ENCODE measurements around the gene RIMS3. TPM values are rescaled to one million over a fixed set of nuclear protein-coding genes. Genes with fewer than 3 reads are reported as not detected.

Gene RIMS3
- total RNA-seq, 1 experiment from 2014 or later, result 13.7 TPM

DNA sequence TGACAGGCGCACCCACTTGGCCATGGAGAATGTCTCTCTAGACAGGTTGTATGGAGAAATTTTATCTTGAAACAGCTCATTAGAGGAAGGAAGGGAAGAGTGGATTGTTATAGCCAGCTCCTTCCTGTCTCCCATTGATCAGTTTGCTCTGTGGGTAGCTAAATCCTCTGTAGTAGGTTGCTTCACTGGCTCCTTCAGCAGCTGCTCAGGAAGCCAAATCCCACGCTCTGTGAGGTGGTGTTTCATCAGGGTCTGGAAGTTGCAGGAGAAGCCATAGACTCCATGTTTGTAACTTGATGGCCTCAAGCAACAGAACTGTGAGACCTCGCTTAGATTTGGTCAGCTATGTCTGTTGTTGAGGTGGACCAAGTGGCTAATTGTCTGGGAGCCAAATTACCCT, 19.2 kb upstream of the RIMS3 start:
- Histone ChIP-seq H2BK15ac (ENCODE audit: low read depth, low read length) (no peak overlapping the region), H4K20me1 (ENCODE audit: control insufficient read depth, insufficient read depth, insufficient read length) (no peaks in the 10 kb centered on the region), H3K23me2 (ENCODE audit: insufficient read length, low read depth, low read length, poor library complexity, severe bottlenecking) (no peaks in the 10 kb centered on the region), H2AFZ (ENCODE audit: low read length) (no peak overlapping the region), H3T11ph (ENCODE audit: low read length) (no peak overlapping the region), H3K4me2 (ENCODE audit: insufficient read depth, insufficient read length, low read length) (no peak overlapping the region), H2BK120ac (ENCODE audit: low read depth, low read length, poor library complexity, severe bottlenecking) (no peak overlapping the region), H3K79me2 (ENCODE audit: insufficient read depth, low read length) (peaks cover under 1% of the 10 kb centered on the region; the same call in 1 of the 2 replicates), H3K18ac (ENCODE audit: insufficient read length, low read depth, low read length) (no peak overlapping the region), H3K27ac (ENCODE audit: insufficient read length, low read depth, low read length) (no peak overlapping the region), H3K27me3 (ENCODE audit: insufficient read depth, low read length) (no peaks in the 10 kb centered on the region), H4K8ac (replicated peaks; ENCODE audit: insufficient read length, low read depth, low read length) (no peak overlapping the region), H4K91ac (ENCODE audit: insufficient read length, low read depth, low read length) (no peak overlapping the region), H3K56ac (ENCODE audit: insufficient read length, low read depth, low read length) (no peak overlapping the region), H3K23ac (ENCODE audit: insufficient read length, low read depth, low read length) (no peak overlapping the region), H2BK12ac (ENCODE audit: insufficient read length, low read depth, low read length) (no peak overlapping the region), H4K5ac (ENCODE audit: insufficient read length, low read depth, low read length) (no peak overlapping the region), H2AK5ac (ENCODE audit: insufficient read length, low read length) (no peak overlapping the region), H2BK5ac (ENCODE audit: insufficient read length, low read length) (no peak overlapping the region), H2BK20ac (ENCODE audit: low read depth, low read length, poor library complexity, severe bottlenecking) (no peak overlapping the region), H3K79me1 (ENCODE audit: insufficient read depth, low read depth, low read length, poor library complexity, severe bottlenecking) (no peaks in the 10 kb centered on the region), H3K14ac (ENCODE audit: insufficient read depth, low read length) (no peak overlapping the region), H3K9ac (ENCODE audit: extremely low read depth, insufficient read length, low read length) (no peak overlapping the region), H3K4ac (ENCODE audit: low read depth, low read length) (no peak overlapping the region), H3K4me1 (ENCODE audit: insufficient read depth, low read length) (no peaks in the 10 kb centered on the region), H3K9me3 (ENCODE audit: control insufficient read depth, low read depth, low read length) (no peaks in the 10 kb centered on the region)
- H3K4me3 Mint-ChIP-seq, result no peak overlapping the region
- no peak overlapping the region for H3K27ac Mint-ChIP-seq
- H3K4me1 Mint-ChIP-seq, result peaks cover 0 to 4% of the 10 kb centered on the region in 2 experiments; a peak in 2 of 4 replicates
- no peaks in the 10 kb centered on the region for H3K27me3 Mint-ChIP-seq (ENCODE audit: low read depth)
- peaks cover 17 to 25% (median 23%) of the 10 kb centered on the region in 3 experiments for H3K36me3 Mint-ChIP-seq (ENCODE audit: insufficient read depth in 1 of 3, low read depth in 3 of 3)
- TF ChIP-seq, protein P1, sequence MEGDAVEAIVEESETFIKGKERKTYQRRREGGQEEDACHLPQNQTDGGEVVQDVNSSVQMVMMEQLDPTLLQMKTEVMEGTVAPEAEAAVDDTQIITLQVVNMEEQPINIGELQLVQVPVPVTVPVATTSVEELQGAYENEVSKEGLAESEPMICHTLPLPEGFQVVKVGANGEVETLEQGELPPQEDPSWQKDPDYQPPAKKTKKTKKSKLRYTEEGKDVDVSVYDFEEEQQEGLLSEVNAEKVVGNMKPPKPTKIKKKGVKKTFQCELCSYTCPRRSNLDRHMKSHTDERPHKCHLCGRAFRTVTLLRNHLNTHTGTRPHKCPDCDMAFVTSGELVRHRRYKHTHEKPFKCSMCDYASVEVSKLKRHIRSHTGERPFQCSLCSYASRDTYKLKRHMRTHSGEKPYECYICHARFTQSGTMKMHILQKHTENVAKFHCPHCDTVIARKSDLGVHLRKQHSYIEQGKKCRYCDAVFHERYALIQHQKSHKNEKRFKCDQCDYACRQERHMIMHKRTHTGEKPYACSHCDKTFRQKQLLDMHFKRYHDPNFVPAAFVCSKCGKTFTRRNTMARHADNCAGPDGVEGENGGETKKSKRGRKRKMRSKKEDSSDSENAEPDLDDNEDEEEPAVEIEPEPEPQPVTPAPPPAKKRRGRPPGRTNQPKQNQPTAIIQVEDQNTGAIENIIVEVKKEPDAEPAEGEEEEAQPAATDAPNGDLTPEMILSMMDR (conservative IDR thresholded peaks at IDR 0.05), result no peak
- no peak for DNase-seq
- WGBS (ENCODE audit: extremely low coverage, insufficient read length, low lambda C conversion rate), result no CpG with 5 or more reads among the region's 3 CpGs
- H3K9me3 Mint-ChIP-seq, result no peaks in the 10 kb centered on the region; a peak in 1 of 5 replicates
